Kidney (tissue), 14 donors: ENCODE data around the gene RAVER2. TPM values are rescaled to one million over a fixed set of nuclear protein-coding genes. Genes with fewer than 3 reads are reported as not detected.
A peak's percentile ranks its signal among the peaks of the same experiment; 100 is the strongest.
"Not testable (repeated sequence)": the region's sequence is repeated elsewhere in the genome, so short reads cannot be mapped to it uniquely, and the experiment has no call there.

Experiments
- DNase-seq, 5 donors: peaks; one replicate each; pipeline ENCODE4 v3.0.0-alpha.2; 2013 to 2020
- FAIRE-seq: peaks from 2 replicates; lab custom pipeline; 2012; peaks lifted over from hg19 to GRCh38; lab: Jason Lieb, UNC
- H3K27ac ChIP-seq, 2 donors: one replicate each; pipeline ENCODE4 v1.7.0; 2013; ENCODE audit warnings: low read depth in 2 of 2, low read length in 2 of 2, inconsistent platforms in 1 of 2
- H3K27me3 ChIP-seq: one replicate; pipeline ENCODE4 v1.7.1; 2013; ENCODE audit warnings: low read length, inconsistent platforms; ENCODE audit not compliant: control insufficient read depth, insufficient read depth
- H3K36me3 ChIP-seq, 3 donors: one replicate each; pipeline versions ENCODE4 v1.7.0 to v1.7.1; 2013; ENCODE audit warnings: low read length in 3 of 3, control low read depth in 1 of 3, inconsistent platforms in 1 of 3; ENCODE audit not compliant: insufficient read depth in 3 of 3, control insufficient read depth in 2 of 3
- H3K4me1 ChIP-seq, 3 donors: one replicate each; pipeline versions ENCODE4 v1.7.0 to v1.7.1; 2013; ENCODE audit warnings: low read length in 3 of 3, inconsistent platforms in 1 of 3, low read depth in 1 of 3; ENCODE audit not compliant: control insufficient read depth in 2 of 3, insufficient read depth in 2 of 3
- H3K4me3 ChIP-seq, 3 donors: one replicate each; pipeline versions ENCODE4 v1.7.0 to v1.8.1; 2013; ENCODE audit warnings: low read length in 3 of 3, control low read depth in 1 of 3, inconsistent platforms in 1 of 3
- H3K9ac ChIP-seq, 3 donors: one replicate each; pipeline versions ENCODE4 v1.7.0 to v1.7.1; 2013; ENCODE audit warnings: low read length in 3 of 3, control low read depth in 1 of 3, inconsistent platforms in 1 of 3
- H3K9me3 ChIP-seq, 3 donors: one replicate each; pipeline versions ENCODE4 v1.7.0 to v1.7.1; 2013; ENCODE audit warnings: low read length in 3 of 3, control low read depth in 1 of 3, inconsistent platforms in 1 of 3; ENCODE audit not compliant: control insufficient read depth in 2 of 3, insufficient read depth in 1 of 3
- CTCF ChIP-seq: IDR thresholded peaks from 3 replicates; pipeline ENCODE4 v1.5.1; 2012; ENCODE audit warnings: mild to moderate bottlenecking, moderate library complexity, borderline replicate concordance; ENCODE audit not compliant: insufficient read depth; ENCODE audit errors: extremely low read depth
- intact Hi-C: fragments of 100-400 bp; cut with DNase I; formaldehyde crosslinking; loops from one replicate; pipeline ENCODE4 v1.11.1; 2022
- polyA plus RNA-seq: library from polyadenylated mRNA; stranded (reverse); fragments of 350-450 nt; fragmentation: Illumina TruSeq; extraction: RNeasy Lipid Tissue Mini Kit (QIAGEN cat#74804); gene quantifications from one replicate; pipeline ENCODE4 v1.2.3, GENCODE V29; 2014; ENCODE audit warnings: low read depth, low replicate concordance; ENCODE audit not compliant: insufficient read depth
- total RNA-seq: library from RNA; stranded (reverse); fragmentation: NEBNext Ultra II Directional; extraction: Animal tissue kit (Norgen Biotek cat#: 25700); gene quantifications from one replicate; pipeline ENCODE4 v1.2.1, GENCODE V29; 2021
- donor health status: control.
- donor health status: control.
- donor health status: control.
- donor health status: control.
- donor health status: control.
- donor health status: DM: yes; HTN: yes; CAD: no.
- donor health status: Normal renal cell carcinoma (clear cell type).

RAVER2 gene
- total and polyA plus RNA-seq, 2 donors from 2014 or later = 7.7 to 9.4 TPM

- TF ChIP-seq CTCF = no peak
- Histone ChIP-seq H3K36me3 (no peaks in the 10 kb centered on the region), H3K9me3 (no peaks in the 10 kb centered on the region), H3K9ac (no peak overlapping the region), H3K27me3 (no peaks in the 10 kb centered on the region), H3K4me3 (no peak overlapping the region), H3K4me1 (no peaks in the 10 kb centered on the region), H3K27ac (no peak overlapping the region)
- no peak for DNase-seq
- FAIRE-seq = no peak
- intact Hi-C loops = no loop called here
Observed at GRCh38 chr1:64809309-64809708, 64.4 kb downstream of the RAVER2 start.

DNA sequence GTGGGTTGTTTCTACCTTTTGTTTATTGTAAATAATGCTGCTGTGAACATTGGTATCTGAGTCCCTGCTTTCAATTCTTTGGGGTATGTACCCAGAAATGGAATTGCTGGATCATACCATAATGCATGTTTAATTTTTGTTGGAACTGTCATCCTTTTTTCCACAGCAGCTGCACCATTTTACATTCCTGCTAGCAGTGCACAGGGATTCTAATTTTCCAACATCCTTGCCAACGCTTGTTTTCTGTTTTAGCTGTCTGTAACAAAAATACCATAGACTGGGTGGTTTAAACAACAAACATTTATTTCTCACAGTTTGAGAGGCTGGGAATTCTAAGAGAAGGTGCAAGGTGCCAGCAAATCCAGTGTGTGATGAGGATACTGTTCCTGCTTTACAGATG lies 65.1 kb downstream of the RAVER2 start:
- no peaks in the 10 kb centered on the region for H3K27me3 ChIP-seq
- no peak for DNase-seq
- intact Hi-C loops = no loop called here
- no peaks in the 10 kb centered on the region for H3K4me1 ChIP-seq
- H3K9ac ChIP-seq = no peak overlapping the region
- no peak overlapping the region for H3K4me3 ChIP-seq
- no peak for TF ChIP-seq CTCF
- no peak for FAIRE-seq
- no peaks in the 10 kb centered on the region for H3K9me3 ChIP-seq
- no peak overlapping the region for H3K27ac ChIP-seq
- H3K36me3 ChIP-seq = peaks cover 0 to 2% (median 0%) of the 10 kb centered on the region in 3 donors

- Histone ChIP-seq H3K27ac (no peak overlapping the region), H3K27me3 (no peaks in the 10 kb centered on the region), H3K9ac (no peak overlapping the region), H3K9me3 (no peaks in the 10 kb centered on the region), H3K36me3 (peaks cover 0 to 2% (median 0%) of the 10 kb centered on the region in 3 donors), H3K4me1 (no peaks in the 10 kb centered on the region), H3K4me3 (no peak overlapping the region)
- FAIRE-seq (no peak), DNase-seq (no peak)
- intact Hi-C loops = no loop called here
- TF ChIP-seq CTCF = no peak
Observed at GRCh38 chr1:64811131-64811530, 66.3 kb downstream of the RAVER2 start.

- DNase-seq (no peak), FAIRE-seq (peak; percentile 61)
- Histone ChIP-seq H3K27ac (no peak overlapping the region), H3K9me3 (no peaks in the 10 kb centered on the region), H3K27me3 (no peaks in the 10 kb centered on the region), H3K4me1 (no peaks in the 10 kb centered on the region), H3K4me3 (no peak overlapping the region), H3K36me3 (peaks cover 0 to 2% (median 0%) of the 10 kb centered on the region in 3 donors), H3K9ac (no peak overlapping the region)
- no peak for TF ChIP-seq CTCF
- intact Hi-C loops = no loop called here
Observed at GRCh38 chr1:64814427-64814826, 69.6 kb downstream of the RAVER2 start.

DNA sequence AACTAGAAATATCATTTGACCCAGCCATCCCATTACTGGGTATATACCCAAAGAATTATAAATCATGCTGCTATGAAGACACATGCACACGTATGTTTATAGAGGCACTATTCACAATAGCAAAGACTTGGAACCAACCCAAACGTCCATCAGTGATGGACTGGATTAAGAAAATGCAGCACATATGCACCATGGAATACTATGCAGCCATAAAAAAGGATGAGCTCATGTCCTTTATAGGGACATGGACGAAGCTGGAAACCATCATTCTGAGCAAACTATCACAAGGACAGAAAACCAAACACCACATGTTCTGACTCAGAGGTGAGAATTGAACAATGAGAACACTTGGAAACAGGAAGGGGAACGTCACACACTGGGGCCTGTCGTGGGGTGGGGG lies 72.5 kb downstream of the RAVER2 start:
- H3K36me3 ChIP-seq, H3K9ac ChIP-seq, H3K27ac ChIP-seq, H3K4me1 ChIP-seq, H3K27me3 ChIP-seq, intact Hi-C loops, H3K9me3 ChIP-seq, DNase-seq, FAIRE-seq, H3K4me3 ChIP-seq: not testable (repeated sequence)
